Activated effector memory CD4-positive, alpha-beta T cell treated with anti-CD3 and anti-CD28 coated beads, Interleukin-2, amount 50 U/mL, for 16 hours (primary cell): ENCODE measurements around the gene FBL.
"Not testable (repeated sequence)": the region's sequence is repeated elsewhere in the genome, so short reads cannot be mapped to it uniquely, and the experiment has no call there.

ENCODE experiments used
- DNase-seq: peaks from one replicate; pipeline ENCODE4 v3.0.0-alpha.2; 2020

FBL gene

DNA sequence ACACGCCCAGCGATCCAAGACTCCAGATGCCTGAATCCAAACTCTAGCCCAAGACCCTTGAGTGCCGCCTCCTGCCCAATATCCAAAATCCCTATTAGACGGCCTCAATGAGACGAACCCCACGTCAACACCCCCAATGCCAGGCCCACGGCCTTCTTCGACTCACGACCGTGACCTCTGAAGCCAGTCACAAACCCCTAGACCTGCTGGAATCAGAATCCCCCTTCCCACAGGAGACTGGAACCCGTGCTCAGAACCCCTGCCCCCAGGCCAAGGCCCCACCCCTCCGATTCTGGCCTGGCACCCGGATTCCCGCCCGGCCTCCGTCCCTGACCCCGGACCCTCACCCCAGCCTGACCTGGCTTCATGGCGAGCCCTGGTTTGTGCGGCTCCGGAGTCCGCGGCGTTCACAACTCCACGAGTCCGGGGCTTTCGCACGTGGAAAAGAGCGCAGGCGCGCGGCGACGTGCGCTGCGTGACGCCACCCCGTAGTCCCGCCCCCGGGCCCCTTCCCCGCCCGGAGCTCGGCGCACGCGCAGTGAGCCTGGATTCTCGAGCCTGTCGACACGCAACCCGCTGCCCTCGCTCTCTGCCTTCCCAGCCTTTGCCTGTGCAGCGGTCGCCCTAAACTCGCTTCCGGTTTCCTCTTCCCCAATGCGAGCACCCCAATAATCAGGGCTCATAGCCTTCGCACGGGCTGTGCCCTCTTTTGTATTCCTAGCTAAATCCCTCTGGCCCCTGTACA is at the start of gene FBL:
Gene FBL, minus strand, starts transcription at position 447 of the 745 bp plus-strand sequence. Its CDS starts 79 bp downstream, at position 368.
- DNase-seq: peak; percentile 99

DNA sequence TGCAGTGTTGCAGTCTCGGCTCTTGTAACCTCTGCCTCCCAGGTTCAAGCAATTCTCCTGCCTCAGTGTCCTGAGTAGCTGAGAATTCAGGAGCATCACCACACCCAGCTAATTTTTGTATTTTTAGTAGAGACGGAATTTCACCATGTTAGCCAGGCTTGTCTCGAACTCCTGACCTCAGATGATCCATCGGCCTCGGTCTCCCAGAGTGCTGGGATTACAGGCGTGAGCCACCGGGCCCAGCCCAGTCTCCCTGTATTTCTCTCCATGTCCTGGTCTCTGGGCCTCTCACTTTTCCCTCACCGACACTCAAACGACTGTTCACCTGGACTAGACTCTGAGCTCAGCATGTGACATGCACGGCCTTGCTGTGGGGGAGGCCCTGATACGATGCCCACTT is 48.9 kb upstream of the FBL start:
- DNase-seq: peak; percentile 8

DNA sequence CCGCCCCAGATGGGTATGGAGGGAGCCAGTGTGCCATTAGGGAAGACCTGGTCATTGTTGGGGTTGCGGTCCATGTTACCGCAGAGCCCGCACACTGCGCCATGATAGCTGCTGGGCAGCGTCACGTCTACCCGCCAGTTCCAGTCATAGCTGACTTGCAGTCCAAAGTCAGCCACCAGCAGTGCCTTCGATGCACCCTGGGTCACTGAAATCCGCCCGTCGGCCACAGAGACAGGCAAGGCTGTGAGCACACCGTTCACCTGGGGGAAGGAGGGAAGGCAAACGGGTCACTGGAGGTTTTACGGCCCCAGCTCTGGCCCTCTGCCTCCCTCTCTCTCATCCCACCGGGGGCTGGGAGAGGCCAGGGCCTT is 48.0 kb upstream of the FBL start:
- not testable (repeated sequence) for DNase-seq

DNA sequence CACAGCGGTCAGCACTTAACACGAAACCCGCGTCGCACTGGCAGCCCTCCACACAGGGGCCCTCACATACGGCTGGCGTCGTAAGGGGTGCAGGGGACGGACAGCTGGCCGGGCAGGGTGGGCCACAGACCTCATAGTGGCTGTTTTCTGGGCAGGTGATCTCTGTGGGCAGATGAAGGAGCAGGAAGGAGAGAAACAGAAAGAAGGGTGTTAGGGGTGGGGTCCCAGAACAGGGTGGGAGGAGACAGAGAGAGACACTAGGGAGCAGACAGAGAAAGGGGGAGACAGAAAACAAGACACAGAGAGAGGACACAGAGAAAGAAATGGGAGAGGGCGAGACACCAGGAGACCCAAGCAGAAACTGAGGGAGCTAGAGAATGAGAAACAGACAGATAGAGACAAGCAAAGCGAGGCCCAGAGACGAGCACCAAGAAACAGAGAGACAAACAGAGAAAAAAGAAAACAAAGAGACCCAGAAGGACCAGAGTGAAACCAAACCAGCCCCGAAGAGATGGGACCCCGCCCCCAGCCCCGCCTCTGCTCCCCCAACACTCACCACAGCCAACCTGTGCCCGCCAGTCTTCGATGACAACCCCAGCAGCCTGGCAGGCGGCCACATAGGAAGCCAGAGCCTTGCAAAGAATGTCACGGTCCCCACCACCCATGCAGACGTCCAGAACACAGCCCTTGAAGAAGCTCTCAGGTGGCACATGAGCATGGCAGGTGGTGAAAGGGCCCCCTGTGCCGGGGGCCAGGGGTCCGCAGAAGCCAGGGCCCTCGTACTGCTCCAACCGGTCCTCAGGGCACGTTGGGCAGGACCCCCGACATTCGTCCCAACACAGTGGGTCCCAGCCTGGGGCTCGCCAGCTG is 47.4 kb upstream of the FBL start:
- peak; percentile 39 for DNase-seq

DNA sequence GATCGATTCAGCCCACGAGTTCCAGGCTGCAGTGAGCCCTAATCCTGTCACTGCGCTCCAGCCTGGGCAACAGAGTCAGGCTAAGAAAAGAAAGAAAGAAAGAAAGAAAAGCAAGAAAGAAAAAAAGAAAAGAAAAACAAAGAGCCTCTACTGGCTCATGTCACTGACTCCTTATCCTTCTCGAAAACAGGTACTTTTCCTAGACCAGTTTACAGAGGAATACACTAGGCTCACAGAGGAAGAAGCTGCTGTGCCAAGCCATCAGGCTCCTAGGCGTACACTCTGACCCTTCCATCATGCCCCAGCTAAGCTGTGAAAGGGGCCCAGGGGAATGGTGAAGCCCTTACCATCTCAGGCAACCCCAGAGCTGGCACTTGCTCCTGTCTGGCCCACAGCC is 46.3 kb upstream of the FBL start:
- not testable (repeated sequence) for DNase-seq

DNA sequence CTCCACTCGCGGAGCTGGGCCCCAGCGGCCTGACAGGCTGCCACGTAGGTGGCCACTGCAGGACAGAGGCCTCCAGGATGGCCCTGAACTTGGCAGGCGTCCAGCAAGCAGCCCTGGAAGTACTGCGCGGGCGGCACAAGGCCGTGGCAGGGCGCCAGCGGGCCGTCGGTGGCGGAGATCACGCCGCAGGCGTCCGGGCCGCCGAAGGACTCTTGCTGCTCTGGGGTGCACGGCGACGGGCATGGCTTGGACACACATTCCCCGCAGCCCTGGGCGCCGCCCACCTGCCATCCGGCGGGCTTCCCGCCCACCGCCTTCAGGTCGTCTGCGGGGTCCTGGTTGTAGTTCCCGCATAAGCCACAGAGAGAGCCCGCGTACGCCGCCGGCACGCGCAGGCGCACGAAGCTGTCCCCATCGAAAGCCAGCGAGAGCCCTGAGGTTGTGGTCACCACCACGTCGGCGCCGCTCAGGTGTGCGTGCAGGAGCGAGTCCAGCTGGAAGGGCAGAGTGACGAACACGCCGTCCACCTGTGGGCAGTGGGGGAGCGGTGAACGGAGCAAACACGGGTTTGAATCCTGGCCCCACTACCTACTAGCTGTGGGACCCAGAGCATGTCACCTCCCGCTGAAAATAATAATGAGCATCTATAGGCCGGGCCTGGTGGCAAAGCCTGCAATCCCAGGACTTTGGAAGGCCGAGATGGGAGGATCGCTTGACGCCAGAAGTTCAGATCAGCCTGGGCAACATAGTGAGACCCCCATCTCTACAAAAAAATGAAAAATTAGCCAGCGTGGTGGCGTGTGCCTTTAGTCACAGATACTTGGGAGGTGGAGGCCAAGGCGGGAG is 45.7 kb upstream of the FBL start:
- peak; percentile 63 for DNase-seq

DNA sequence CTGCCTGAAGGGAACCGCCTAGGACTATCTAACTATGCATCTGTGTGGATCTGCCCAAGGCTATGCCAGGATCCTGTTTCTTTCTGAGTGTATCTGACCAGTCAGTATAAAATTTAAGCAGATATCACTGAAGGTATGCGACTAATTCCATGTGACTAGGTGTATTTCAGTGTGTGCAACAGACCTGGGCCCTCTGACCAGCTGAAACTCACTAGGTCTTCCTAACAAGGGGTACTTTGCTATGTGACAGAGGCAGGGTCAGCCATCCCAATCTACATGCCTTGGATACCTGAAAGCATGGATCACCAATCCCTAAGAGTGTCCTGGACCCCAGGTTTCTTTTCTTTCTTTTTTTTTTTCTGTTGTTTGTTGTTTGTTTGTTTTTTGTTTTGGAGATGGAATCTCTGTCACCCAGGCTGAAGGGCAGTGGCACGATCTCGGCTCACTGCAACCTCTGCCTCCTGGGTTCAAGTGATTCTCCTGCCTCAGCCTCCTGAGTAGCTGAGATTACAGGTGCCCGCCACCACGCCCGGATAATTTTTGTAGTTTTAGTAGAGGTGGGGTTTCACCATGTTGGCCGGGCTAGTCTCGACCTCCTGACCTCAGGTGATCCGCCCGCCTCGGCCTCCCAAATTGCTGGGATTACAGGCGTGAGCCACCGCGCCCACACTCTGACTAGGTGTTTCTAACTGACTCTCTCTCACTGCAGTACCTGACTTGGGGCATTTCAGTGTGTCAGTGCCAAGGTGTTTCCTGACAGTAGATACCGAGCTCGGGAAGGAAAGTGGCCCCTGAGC is 44.8 kb upstream of the FBL start:
- peak; percentile 41 for DNase-seq

DNA sequence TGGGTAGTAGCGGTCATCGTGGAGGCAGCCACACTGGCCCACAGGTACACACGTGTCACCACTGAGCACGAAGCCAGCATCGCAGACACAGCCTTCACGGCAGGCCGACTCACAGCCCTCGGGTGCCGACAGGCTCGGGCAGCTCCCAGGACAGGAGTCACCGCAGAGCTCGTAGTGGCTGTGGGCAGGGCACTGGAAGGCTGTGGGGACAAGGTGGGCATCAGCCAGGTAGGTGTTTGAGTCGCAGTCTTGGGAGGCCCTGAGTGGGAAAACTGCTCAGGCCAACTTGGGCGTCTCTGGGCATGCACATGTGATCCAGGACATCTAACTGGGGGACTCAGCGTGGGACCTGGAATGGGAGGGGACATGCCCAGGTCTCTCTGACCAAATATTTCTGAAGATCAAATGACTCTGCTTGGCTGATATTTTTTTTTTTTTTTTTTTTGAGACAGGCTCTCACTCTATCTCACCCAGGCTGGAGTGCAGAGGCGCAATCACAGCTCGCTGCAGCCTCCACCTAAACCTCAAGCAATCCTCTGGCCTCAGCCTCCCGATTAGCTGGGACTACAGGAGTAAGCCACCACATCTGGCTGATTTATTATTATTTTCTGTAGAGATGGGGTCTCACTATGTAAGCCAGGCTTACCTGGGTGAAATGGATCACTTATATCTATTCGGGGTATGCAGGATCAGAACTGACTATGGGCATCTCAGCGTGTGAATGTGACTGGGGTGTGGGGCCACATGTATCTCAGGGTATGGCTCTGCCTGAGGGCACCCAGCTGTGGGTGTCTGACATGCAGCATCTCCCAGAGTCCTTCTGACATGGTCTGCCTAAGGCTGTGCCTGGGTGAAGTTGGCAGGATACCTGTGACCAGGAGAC is 43.9 kb upstream of the FBL start:
- peak; percentile 63 for DNase-seq

DNA sequence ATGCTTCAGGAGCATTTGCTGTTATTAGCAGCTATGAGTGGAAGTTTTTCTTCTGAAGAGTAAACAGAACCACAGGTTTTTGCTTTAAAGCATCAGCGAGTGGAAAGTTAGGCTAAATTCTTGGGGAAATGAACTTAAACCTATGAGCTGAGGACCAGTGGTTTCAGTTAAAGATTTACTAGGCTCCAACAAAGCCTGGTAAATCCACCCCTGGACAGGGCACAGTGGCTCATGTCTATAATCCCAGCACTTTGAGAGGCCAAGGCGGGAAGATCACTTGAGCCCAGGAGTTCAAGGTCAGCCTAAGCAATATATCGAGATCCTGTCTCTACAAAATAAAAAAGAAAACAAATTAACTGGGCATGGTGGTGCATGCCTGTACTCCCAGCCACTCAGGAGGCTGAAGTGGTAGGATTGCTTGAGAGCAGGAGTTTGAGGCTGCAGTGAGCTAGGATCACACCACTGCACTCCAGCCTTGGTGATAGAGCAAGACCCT is 41.3 kb upstream of the FBL start:
- DNase-seq: not testable (repeated sequence)

DNA sequence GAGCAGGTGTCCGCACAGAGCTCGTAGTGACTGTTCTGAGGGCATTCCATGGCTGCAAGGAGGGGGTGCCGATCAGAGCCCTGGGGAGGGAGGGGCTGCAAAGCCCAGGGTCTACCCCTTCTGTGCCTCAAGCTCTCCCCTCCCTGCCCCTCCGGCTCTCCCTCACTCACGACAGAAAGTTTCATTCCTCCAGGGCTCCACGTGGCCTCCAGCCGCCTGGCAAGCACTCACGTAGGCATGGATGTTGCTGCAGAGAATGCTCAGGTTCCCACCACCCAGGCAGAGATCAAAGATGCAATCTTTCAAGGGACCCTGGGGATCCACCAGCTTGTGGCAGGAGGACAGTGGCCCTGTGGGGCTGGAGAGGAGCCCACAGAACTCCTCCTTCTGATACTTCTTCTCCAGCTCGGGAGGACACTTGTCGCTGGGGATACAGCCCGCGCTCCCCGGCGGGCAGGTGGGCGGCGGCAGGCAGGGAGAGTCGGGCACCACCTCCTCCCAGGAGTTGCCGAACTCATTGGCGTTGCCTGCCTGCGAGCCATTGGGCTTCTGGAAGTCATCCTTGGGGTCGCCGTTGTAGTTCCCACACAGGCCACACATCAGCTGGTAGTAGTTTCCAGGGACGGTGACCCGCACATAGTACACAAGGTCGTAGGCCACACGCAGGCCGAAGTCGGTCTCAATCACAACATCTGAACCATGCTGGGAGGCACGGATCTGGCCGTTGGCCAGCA is 39.8 kb upstream of the FBL start:
- DNase-seq: peak; percentile 42

DNA sequence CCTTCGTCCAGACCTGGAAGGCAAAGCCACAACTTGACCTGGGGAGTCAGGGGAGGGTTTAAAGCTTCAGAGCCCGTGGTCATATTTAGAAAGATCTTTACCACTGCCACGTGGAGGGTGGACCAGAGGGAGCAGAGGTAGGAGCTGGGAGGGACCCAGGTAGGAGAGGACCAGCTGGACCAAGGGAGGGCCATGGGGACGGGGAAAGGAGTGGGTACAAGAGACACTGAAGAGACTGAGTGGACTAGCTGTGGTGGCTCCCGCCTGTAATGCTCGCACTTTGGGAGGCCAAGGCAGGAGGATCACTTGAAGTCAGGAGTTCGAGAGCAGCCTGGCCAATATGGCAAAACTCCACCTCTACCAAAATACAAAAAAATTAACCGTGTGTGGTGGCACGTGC is 38.5 kb upstream of the FBL start:
- not testable (repeated sequence) for DNase-seq

DNA sequence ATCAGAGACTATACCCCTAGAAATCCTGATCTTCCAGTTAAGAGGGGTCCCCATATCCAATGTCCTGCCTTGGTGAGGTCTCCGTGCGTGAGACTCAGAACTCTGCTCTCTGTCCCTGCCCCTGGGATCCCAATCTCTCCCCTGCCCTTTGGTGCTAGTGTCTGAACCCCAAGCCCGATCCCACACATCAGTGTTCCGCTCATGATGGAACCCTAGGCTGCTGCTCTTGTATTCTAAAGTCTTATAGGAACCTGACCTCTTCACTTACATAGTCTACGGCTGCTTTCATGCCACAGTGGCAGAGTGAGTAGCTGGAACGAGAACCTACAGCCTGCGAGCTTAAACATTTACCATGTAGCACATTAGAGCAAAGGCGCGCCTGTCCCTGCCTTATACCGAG is 36.5 kb upstream of the FBL start:
- peak; percentile 13 for DNase-seq

DNA sequence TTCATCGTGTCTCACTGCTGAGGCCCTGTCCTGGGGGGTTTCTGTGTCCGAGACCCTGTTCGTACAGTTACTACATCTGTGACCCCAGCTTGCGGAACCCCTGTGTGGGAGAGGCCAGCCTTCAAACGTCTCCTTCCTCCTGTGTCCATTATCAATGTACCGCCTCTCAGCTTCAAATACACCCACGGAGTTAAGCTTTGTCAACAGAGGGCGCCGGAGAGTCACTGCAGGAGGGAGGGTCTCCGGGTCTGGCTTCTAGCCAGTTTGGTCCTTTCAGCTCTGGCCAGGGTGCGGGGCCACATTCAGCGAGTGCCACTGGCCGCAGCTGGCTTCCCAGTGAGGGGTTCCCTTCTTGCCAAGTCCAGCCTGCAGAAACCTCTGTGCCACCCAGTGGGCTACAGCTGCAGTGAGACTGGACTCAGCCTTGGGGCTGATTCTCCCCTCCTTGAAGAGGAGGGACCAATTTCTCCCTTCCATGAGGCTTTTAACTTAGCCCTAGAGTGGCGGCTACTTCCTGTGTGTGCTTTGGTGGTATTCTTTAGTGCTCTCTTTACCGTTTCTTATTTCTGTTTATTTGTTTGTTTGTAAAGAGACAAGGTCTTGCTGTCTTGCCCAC is 35.4 kb upstream of the FBL start:
- peak; percentile 71 for DNase-seq

DNA sequence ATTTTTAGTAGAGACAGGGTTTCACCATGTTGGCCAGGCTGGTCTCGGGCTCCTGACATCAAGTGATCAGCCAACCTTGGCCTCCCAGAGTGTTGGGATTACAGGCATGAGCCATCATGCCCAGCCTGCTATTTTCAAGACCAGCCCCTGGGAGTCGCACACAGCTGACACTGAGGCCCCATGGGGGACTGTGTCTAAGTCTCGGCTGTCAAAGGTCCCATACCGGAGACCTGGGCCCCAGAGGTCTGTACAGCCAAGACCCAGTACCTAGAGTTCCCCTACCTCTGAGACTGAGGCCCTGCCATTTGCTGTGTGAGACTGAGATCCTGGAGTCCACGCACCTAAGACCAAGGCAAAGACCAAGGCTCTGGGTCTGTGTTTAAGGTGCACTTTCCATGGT is 34.1 kb upstream of the FBL start:
- DNase-seq: peak; percentile 37

DNA sequence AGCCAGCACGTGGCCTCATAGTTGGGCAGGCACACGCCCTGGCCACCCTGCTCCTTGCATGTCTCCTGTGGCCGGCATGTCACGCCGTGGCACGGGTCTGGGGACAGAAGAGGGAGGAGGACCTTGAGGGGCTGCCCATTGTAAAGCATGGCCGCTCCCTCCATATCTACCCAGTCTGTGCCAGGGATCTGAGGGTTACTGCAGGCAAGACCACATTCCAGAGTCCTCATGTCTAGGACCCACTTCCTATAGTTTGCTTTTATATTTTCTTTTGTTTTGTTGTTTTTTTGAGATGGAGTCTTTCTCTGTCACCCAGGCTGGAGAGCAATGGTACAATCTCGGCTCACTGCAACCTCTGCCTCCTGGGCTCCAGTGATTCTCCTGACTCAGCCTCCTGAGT is 33.6 kb upstream of the FBL start:
- peak; percentile 25 for DNase-seq

DNA sequence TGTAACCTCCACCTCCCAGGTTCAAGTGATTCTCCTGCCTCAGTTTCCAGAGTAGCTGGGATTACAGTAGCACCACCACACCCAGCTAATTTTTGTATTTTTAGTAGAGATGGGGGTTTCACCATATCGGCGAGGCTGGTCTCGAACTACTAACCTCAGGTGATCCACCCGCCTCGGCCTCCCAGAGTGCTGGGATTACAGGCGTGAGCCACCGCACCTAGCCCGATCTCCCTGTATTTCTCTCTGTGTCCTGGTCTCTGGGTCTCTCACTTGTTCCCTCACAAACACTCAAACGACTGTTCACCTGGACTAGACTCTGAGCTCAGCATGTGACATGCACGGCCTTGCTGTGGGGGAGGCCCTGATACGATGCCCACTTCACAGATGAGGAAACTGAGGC is 32.7 kb upstream of the FBL start:
- DNase-seq: peak; percentile 16

DNA sequence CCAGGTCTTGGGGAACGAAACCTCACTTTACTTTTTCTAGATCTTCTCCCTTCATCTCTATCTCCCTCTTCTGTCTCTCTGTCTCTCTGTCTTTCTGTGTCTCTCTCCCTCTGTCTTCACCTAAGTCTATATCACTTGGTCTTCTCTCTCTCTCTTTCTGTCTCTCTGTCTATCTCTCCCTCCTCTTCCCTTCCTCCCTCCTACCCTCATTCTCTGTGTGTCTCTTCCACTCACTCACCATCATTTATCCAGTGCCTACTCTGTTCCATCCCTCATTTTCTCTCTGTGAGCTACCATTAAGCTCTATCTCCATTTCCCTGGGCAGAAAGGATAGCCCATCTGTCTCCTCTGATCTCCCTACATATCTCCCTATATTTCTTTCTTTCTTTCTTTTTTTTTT is 32.2 kb upstream of the FBL start:
- no peak for DNase-seq

DNA sequence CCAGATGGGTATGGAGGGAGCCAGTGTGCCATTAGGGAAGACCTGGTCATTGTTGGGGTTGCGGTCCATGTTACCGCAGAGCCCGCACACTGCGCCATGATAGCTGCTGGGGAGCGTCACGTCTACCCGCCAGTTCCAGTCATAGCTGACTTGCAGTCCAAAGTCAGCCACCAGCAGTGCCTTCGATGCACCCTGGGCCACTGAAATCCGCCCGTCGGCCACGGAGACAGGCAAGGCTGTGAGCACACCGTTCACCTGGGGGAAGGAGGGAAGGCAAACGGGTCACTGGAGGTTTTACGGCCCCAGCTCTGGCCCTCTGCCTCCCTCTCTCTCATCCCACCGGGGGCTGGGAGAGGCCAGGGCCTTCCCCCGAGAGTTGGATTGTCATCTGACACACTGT is 31.8 kb upstream of the FBL start:
- not testable (repeated sequence) for DNase-seq

DNA sequence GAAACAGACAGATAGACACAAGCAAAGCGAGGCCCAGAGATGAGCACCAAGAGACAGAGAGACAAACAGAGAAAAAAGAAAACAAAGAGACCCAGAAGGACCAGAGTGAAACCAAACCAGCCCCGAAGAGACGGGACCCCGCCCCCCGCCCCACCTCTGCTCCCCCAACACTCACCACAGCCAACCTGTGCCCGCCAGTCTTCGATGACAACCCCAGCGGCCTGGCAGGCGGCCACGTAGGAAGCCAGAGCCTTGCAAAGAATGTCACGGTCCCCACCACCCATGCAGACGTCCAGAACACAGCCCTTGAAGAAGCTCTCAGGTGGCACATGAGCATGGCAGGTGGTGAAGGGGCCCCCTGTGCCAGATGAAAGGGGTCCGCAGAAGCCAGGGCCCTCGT is 31.3 kb upstream of the FBL start:
- not testable (repeated sequence) for DNase-seq

DNA sequence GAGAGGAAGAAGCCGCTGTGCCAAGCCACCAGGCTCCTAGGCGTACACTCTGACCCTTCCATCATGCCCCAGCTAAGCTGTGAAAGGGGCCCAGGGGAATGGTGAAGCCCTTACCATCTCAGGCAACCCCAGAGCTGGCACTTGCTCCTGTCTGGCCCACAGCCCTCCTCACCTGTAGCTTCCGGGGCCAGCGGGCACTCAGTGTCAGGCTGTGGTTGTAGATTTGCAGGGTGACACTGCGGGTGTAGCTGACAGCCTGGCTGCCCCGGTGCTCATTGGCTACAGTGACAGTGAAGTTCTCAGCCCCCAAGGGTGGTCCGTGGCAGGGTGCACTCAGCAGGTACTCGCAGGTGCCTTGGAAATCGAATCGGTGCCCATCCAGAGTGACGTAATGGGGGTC is 30.3 kb upstream of the FBL start:
- not testable (repeated sequence) for DNase-seq
